ENCODE measurements around the gene GPR63.

Gene GPR63

GRCh38 chr6:96787846-96788580 is 49.3 kb downstream of the GPR63 start:
- DNase-seq (ENCODE audit: extremely low read depth, insufficient read length), result no peak
- TF ChIP-seq CTCF (IDR thresholded peaks at IDR 0.05; ENCODE audit: insufficient read depth, low read length, poor library complexity, severe bottlenecking), result no peak
- no peak overlapping the region for H3K4me3 ChIP-seq (replicated peaks; ENCODE audit: low read depth, low read length)

GRCh38 chr6:96786336-96786735 is 50.9 kb downstream of the GPR63 start:
- Histone ChIP-seq H3K4me3 (replicated peaks; ENCODE audit: low read depth, low read length) (no peak overlapping the region), H3K36me3 (ENCODE audit: control insufficient read depth, insufficient read depth, low read length) (no peaks in the 10 kb centered on the region), H3K27me3 (replicated peaks; ENCODE audit: control insufficient read depth, insufficient read depth, low read length) (no peaks in the 10 kb centered on the region)
- DNase-seq (ENCODE audit: extremely low read depth, insufficient read length), result no peak
- TF ChIP-seq CTCF (IDR thresholded peaks at IDR 0.05; ENCODE audit: insufficient read depth, low read length, poor library complexity, severe bottlenecking), result no peak

More at GRCh38 chr6:96787846-96788580, 49.3 kb downstream of the GPR63 start:
- no peaks in the 10 kb centered on the region for H3K36me3 ChIP-seq (ENCODE audit: control insufficient read depth, insufficient read depth, low read length)
- no peaks in the 10 kb centered on the region for H3K27me3 ChIP-seq (replicated peaks; ENCODE audit: control insufficient read depth, insufficient read depth, low read length)

GRCh38 chr6:96784650-96785049 is 52.6 kb downstream of the GPR63 start:
- no peak for TF ChIP-seq CTCF (IDR thresholded peaks at IDR 0.05; ENCODE audit: insufficient read depth, low read length, poor library complexity, severe bottlenecking)
- H3K4me3 ChIP-seq (replicated peaks; ENCODE audit: low read depth, low read length), result no peak overlapping the region
- no peaks in the 10 kb centered on the region for H3K27me3 ChIP-seq (replicated peaks; ENCODE audit: control insufficient read depth, insufficient read depth, low read length)
- H3K36me3 ChIP-seq (ENCODE audit: control insufficient read depth, insufficient read depth, low read length), result no peaks in the 10 kb centered on the region
- DNase-seq (ENCODE audit: extremely low read depth, insufficient read length), result no peak

GRCh38 chr6:96783307-96783706 is 54.0 kb downstream of the GPR63 start:
- DNase-seq (ENCODE audit: extremely low read depth, insufficient read length), result no peak
- no peak for TF ChIP-seq CTCF (IDR thresholded peaks at IDR 0.05; ENCODE audit: insufficient read depth, low read length, poor library complexity, severe bottlenecking)
- no peaks in the 10 kb centered on the region for H3K36me3 ChIP-seq (ENCODE audit: control insufficient read depth, insufficient read depth, low read length)
- no peak overlapping the region for H3K4me3 ChIP-seq (replicated peaks; ENCODE audit: low read depth, low read length)
- H3K27me3 ChIP-seq (replicated peaks; ENCODE audit: control insufficient read depth, insufficient read depth, low read length), result no peaks in the 10 kb centered on the region

GRCh38 chr6:96781557-96781956 is 55.7 kb downstream of the GPR63 start:
- DNase-seq (ENCODE audit: extremely low read depth, insufficient read length), result no peak
- TF ChIP-seq CTCF (IDR thresholded peaks at IDR 0.05; ENCODE audit: insufficient read depth, low read length, poor library complexity, severe bottlenecking), result no peak
- no peak overlapping the region for H3K4me3 ChIP-seq (replicated peaks; ENCODE audit: low read depth, low read length)
- H3K36me3 ChIP-seq (ENCODE audit: control insufficient read depth, insufficient read depth, low read length), result no peaks in the 10 kb centered on the region
- no peaks in the 10 kb centered on the region for H3K27me3 ChIP-seq (replicated peaks; ENCODE audit: control insufficient read depth, insufficient read depth, low read length)

GRCh38 chr6:96777113-96777512 is 60.2 kb downstream of the GPR63 start:
- DNase-seq (ENCODE audit: extremely low read depth, insufficient read length), result no peak
- H3K27me3 ChIP-seq (replicated peaks; ENCODE audit: control insufficient read depth, insufficient read depth, low read length), result no peaks in the 10 kb centered on the region
- H3K36me3 ChIP-seq (ENCODE audit: control insufficient read depth, insufficient read depth, low read length), result no peaks in the 10 kb centered on the region
- H3K4me3 ChIP-seq (replicated peaks; ENCODE audit: low read depth, low read length), result no peak overlapping the region
- no peak for TF ChIP-seq CTCF (IDR thresholded peaks at IDR 0.05; ENCODE audit: insufficient read depth, low read length, poor library complexity, severe bottlenecking)
